Right atrium auricular region (tissue), 2 donors: Measurements from ENCODE around the gene PARP1. TPM values are rescaled to one million over a fixed set of nuclear protein-coding genes. Genes with fewer than 3 reads are reported as not detected.

ENCODE experiments used
- DNase-seq: peaks from one replicate; pipeline ENCODE4 v3.0.0-alpha.2; 2019; ENCODE audit warnings: low spot score
- H3K27ac ChIP-seq, 2 donors: fragments of 200-600 bp; sonication (generic); 1 replicate in 1 of 2; 2 replicates in 1 of 2; pipeline ENCODE4 v1.5.1; 2016 to 2019
- H3K27me3 ChIP-seq, 2 donors: fragments of 200-600 bp; sonication (generic); one replicate each; pipeline versions ENCODE4 v1.5.1 to v1.6.0; 2017 to 2019
- H3K36me3 ChIP-seq: fragments of 200-600 bp; sonication (generic); one replicate; pipeline ENCODE4 v1.5.1; 2016
- H3K4me1 ChIP-seq, 2 donors: fragments of 200-600 bp; sonication (generic); one replicate each; pipeline versions ENCODE4 v1.5.1 to v1.6.0; 2017 to 2019
- H3K4me3 ChIP-seq, 2 donors: fragments of 200-600 bp; sonication (generic); 1 replicate in 1 of 2; 2 replicates in 1 of 2; pipeline ENCODE4 v1.5.1; 2017 to 2019; ENCODE audit warnings: mild to moderate bottlenecking in 1 of 2, moderate library complexity in 1 of 2
- H3K9me3 ChIP-seq, 2 donors: fragments of 200-600 bp; sonication (generic); one replicate each; pipeline ENCODE4 v1.5.1; 2019
- CTCF ChIP-seq, 2 donors: fragments of 200-600 bp; sonication (generic); IDR thresholded peaks; one replicate each; pipeline ENCODE4 v1.5.1; 2019; ENCODE audit warnings: antibody characterized with exemption in 2 of 2
- total RNA-seq, 2 donors: library from RNA; depleted of rRNA; stranded (reverse); fragments of >200 nt; gene quantifications; one replicate each; pipeline ENCODE4 v1.1.0, GENCODE V29; 2016

PARP1 gene
- total RNA-seq, 2 donors from 2014 or later, result 68.0 to 70.6 TPM

GRCh38 chr1:226311376-226311775 lies 96.5 kb downstream of the PARP1 start:
- no peaks in the 10 kb centered on the region for H3K36me3 ChIP-seq
- DNase-seq, result no peak
- H3K4me3 ChIP-seq, result no peak overlapping the region
- H3K9me3 ChIP-seq, result no peaks in the 10 kb centered on the region
- H3K4me1 ChIP-seq, result peaks cover 0 to 21% of the 10 kb centered on the region in 2 donors
- H3K27me3 ChIP-seq, result no peaks in the 10 kb centered on the region
- TF ChIP-seq CTCF (IDR thresholded peaks at IDR 0.05), result no peak
- no peak overlapping the region for H3K27ac ChIP-seq

Other genes with a start within 250 kb of the PARP1 start
- gene ACBD3, start 221.4 kb downstream of the PARP1 start, total RNA-seq, result 10 to 100 TPM; 32.9 to 48.8 TPM
- gene MIXL1, start 184.4 kb downstream of the PARP1 start, total RNA-seq, result not detected
- gene LIN9, start 98.9 kb downstream of the PARP1 start, total RNA-seq, result 10 to 100 TPM in 1 of 2 donors, 1 to 10 TPM in 1; 2.9 to 11.0 TPM
- under 1 TPM; 0.43 to 0.70 TPM for gene STUM, start 140.7 kb upstream of the PARP1 start, total RNA-seq